SK-N-SH (cell line): Measurements from ENCODE around the gene LGSN.

ENCODE experiments used
- CTCF ChIP-seq: fragments of 200-600 bp; sonication (generic); IDR thresholded peaks from 2 replicates; pipeline ENCODE4 v1.6.1; 2017; ENCODE audit warnings: antibody characterized with exemption, mild to moderate bottlenecking, moderate library complexity
- FOXM1 ChIP-seq: IDR thresholded peaks from 2 replicates; pipeline ENCODE4 v1.4.0; 2012; ENCODE audit warnings: low read depth, mild to moderate bottlenecking
- GATA2 ChIP-seq: sonication (generic); formaldehyde crosslinking; IDR thresholded peaks from 2 replicates; pipeline ENCODE4 v1.5.0; 2020; ENCODE audit warnings: mild to moderate bottlenecking, missing genetic modification reagents
- IRF3 ChIP-seq: fragments of 150-350 bp; IDR thresholded peaks from 2 replicates; pipeline ENCODE4 v1.6.1; 2016; ENCODE audit warnings: mild to moderate bottlenecking, low read depth, low read length
- PBX3 ChIP-seq: IDR thresholded peaks from 2 replicates; pipeline ENCODE4; 2012
- POLR2AphosphoS5 ChIP-seq: IDR thresholded peaks from 2 replicates; pipeline ENCODE4 v1.6.1; 2012; ENCODE audit warnings: low read depth, low read length
- RAD21 ChIP-seq: IDR thresholded peaks from 2 replicates; pipeline ENCODE4 v1.6.1; 2012; ENCODE audit warnings: mild to moderate bottlenecking, low read length
- RCOR1 ChIP-seq: fragments of 150-350 bp; IDR thresholded peaks from 2 replicates; pipeline ENCODE4 v1.6.1; 2017; ENCODE audit warnings: antibody characterized with exemption, low read length
- USF2 ChIP-seq: fragments of 150-350 bp; IDR thresholded peaks from 2 replicates; pipeline ENCODE4 v1.6.1; 2017; ENCODE audit warnings: antibody characterized with exemption, low read length, low read depth, borderline replicate concordance

GRCh38 chr6:63352069-63352543 lies 32.3 kb upstream of the LGSN start:
- TF ChIP-seq CTCF: peak; percentile 61
- no peak for TF ChIP-seq IRF3
- no peak for TF ChIP-seq FOXM1
- TF ChIP-seq RAD21: peak; percentile 66
- no peak for TF ChIP-seq POLR2AphosphoS5
- no peak for TF ChIP-seq USF2
- TF ChIP-seq RCOR1: no peak
- no peak for TF ChIP-seq PBX3
- TF ChIP-seq GATA2 (CRISPR knock-in tag): no peak
